Nephron (organoid): Measurements from ENCODE around the gene IL16.

Source experiments
- H3K27ac Mint-ChIP-seq, 3 experiments: 2 replicates each; pipeline ENCODE4 v1.8.0; 2020; ENCODE audit warnings: mixed read lengths in 3 of 3, mild to moderate bottlenecking in 2 of 3, moderate library complexity in 1 of 3
- H3K27me3 Mint-ChIP-seq: 2 replicates; pipeline ENCODE4 v1.8.0; 2021; ENCODE audit warnings: low read depth, mild to moderate bottlenecking, moderate library complexity, mixed read lengths
- H3K36me3 Mint-ChIP-seq: 2 replicates; pipeline ENCODE4 v1.8.0; 2020; ENCODE audit warnings: low read depth, mixed read lengths
- H3K4me1 Mint-ChIP-seq: 2 replicates; pipeline ENCODE4 v1.8.0; 2020; ENCODE audit warnings: mixed read lengths
- H3K4me3 Mint-ChIP-seq, 3 experiments: 2 replicates each; pipeline ENCODE4 v1.8.0; 2020; ENCODE audit warnings: mild to moderate bottlenecking in 3 of 3, mixed read lengths in 3 of 3, moderate library complexity in 2 of 3
- H3K9me3 Mint-ChIP-seq: 2 replicates; pipeline ENCODE4 v1.8.0; 2020; ENCODE audit warnings: mixed read lengths
- CTCF ChIP-seq, 3 experiments: fragments of 200-600 bp; sonication (generic); IDR thresholded peaks; one replicate each; pipeline ENCODE4 v1.5.0; 2021; ENCODE audit warnings: antibody characterized with exemption in 3 of 3; ENCODE audit not compliant: unreplicated experiment in 3 of 3

Gene IL16

GRCh38 chr15:81176291-81176893, 20.3 kb upstream of the IL16 start:
- Mint-ChIP-seq H3K27me3 (peaks cover 19% of the 10 kb centered on the region), H3K4me3 (no peak overlapping the region), H3K9me3 (no peaks in the 10 kb centered on the region), H3K36me3 (no peaks in the 10 kb centered on the region), H3K4me1 (no peaks in the 10 kb centered on the region), H3K27ac (peak overlapping the region in 1 of 3 experiments; percentile 52)
- TF ChIP-seq CTCF (IDR thresholded peaks at IDR 0.05; ENCODE audit: unreplicated experiment in 3 of 3) = no peak

DNA sequence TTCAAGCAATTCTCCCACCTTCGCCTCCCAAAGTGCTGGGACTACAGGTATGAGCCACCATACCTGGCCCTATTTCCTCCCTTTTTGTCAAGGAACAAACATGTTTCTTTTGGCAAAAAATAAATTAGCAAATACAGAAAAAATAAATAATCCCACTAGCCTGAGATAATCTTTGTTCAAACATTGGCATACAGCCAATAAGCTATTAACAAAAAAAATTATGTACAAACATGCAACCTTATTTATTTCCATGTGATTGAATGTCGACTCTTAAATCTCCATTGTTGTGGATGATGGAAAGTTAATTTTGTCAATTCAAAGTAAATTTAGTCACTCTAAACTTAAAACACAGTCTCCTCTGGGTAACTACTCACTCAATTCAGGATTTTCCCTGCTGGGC, 18.3 kb upstream of the IL16 start:
- Mint-ChIP-seq H3K27me3 (peaks cover 27% of the 10 kb centered on the region), H3K9me3 (no peaks in the 10 kb centered on the region), H3K4me1 (peaks cover 16% of the 10 kb centered on the region), H3K36me3 (no peaks in the 10 kb centered on the region), H3K27ac (no peak overlapping the region), H3K4me3 (no peak overlapping the region)
- no peak for TF ChIP-seq CTCF (IDR thresholded peaks at IDR 0.05; ENCODE audit: unreplicated experiment in 3 of 3)

DNA sequence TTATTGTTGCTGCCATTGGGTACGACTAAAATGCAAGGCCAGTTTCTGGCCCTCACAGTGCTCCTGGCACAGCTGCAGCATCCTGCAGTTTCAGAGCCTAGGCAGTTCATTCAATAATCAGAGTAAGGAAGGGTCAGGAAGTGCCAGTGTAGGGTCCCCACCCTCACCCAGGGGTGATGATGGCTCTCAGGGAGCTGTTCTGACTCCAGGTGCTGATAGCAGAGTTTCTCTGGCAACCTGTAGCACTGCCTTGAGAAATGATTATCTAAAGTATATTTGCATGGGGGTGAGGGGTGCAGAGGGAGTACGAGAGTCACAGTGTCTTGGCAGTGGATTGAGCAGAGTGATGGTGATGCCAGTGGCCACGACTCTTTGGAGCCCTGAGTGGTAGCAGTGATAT, 15.5 kb upstream of the IL16 start:
- no peaks in the 10 kb centered on the region for H3K9me3 Mint-ChIP-seq
- TF ChIP-seq CTCF (IDR thresholded peaks at IDR 0.05; ENCODE audit: unreplicated experiment in 3 of 3) = no peak

DNA sequence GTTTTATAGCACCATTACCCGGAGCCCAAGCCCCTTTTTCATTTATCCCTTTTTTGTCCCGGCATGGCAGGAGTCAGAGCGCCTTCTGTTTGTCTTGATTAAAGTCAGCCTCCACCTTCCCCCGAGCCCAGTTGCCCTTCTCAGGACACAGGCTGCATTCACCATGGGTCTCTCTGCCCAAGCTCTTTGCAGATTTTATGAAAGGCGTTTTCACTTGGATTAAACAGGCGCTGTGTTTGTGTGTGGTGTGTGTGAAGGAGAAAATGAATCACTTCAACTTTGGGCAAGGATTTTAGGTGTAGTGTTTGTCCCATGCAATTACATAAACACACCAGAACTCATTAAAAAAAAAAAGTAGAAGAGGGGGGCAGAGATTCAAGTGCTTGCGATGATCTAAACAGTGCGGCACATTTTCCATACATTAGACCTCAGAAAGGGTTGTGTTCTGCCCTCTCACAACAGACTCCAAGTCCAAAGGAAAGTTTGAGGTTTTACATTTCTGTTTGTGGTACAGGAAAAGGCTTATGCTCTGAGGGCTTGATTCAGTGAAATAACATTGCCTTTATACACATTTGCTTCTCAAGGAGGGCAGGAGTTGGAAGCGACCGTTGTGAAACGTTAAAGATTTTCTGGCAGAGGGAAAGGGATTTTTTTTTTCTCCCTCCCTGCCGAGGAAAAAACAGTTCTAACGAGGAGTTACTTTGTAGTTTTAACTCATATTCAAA, 14.5 kb upstream of the IL16 start:
- Mint-ChIP-seq H3K27ac (peak overlapping the region in 2 of 3 experiments; percentile 31 to 67), H3K36me3 (no peaks in the 10 kb centered on the region), H3K4me3 (peak overlapping the region in 2 of 3 experiments; percentile 18 to 52), H3K27me3 (peaks cover 40% of the 10 kb centered on the region), H3K9me3 (no peaks in the 10 kb centered on the region), H3K4me1 (peaks cover 22% of the 10 kb centered on the region)
- no peak for TF ChIP-seq CTCF (IDR thresholded peaks at IDR 0.05; ENCODE audit: unreplicated experiment in 3 of 3)

More for the DNA sequence above, 15.5 kb upstream of the IL16 start:
- Mint-ChIP-seq H3K36me3 (no peaks in the 10 kb centered on the region), H3K4me1 (peaks cover 22% of the 10 kb centered on the region), H3K27me3 (peaks cover 40% of the 10 kb centered on the region), H3K27ac (no peak overlapping the region), H3K4me3 (no peak overlapping the region)

DNA sequence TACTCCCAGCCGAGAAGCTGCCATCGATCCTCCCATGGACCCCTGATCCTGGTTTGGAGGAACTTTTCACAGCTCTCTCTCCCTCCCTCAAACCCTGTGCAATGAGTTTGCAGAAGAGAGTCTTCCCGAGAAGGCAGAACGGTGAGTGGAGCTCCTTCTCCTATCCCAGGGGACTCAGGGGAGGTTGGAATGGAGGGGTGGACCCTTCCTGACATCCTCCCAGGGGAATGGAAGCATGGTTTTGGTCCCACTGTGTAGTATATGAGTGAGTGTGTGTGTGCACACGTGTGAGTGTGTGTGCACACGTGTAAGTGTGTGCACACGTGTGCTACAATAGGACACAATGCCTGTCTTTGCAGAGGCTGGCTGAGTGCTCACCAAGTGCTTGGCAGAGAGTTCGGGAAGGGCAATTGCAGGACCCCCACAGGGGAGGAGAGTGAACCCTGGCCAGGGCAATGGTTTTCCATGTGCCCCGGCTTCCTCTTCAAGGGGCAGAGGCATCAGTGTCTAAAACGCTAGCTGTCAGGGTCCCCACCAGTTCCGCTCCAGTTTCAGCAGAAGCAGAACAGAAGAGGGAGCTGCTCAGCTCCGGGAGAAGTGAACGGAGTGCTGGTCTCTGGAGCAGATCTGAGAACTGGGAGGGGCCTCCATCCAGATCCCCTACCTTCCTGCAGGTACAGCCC, 13.8 kb upstream of the IL16 start:
- no peaks in the 10 kb centered on the region for H3K36me3 Mint-ChIP-seq
- peak overlapping the region in 2 of 3 experiments; percentile 31 to 67 for H3K27ac Mint-ChIP-seq
- no peak for TF ChIP-seq CTCF (IDR thresholded peaks at IDR 0.05; ENCODE audit: unreplicated experiment in 3 of 3)

More for the DNA sequence above, 13.8 kb upstream of the IL16 start:
- Mint-ChIP-seq H3K4me3 (peak overlapping the region in 2 of 3 experiments; percentile 18 to 52), H3K4me1 (peaks cover 22% of the 10 kb centered on the region), H3K9me3 (no peaks in the 10 kb centered on the region), H3K27me3 (peaks cover 40% of the 10 kb centered on the region)
